DMS 273 (cell line): ENCODE results near the gene SNAPC4.

ENCODE experiments used
- DNase-seq: peaks from one replicate; lab custom pipeline; 2025; ENCODE audit not compliant: unreplicated experiment; lab: John Stamatoyannopoulos, UW

Gene SNAPC4

GRCh38 chr9:136372561-136373299 is 27.2 kb downstream of the SNAPC4 start:
- peak; percentile 85 for DNase-seq

- DNase-seq, result no peak
Measured at GRCh38 chr9:136372006-136372405, 28.0 kb downstream of the SNAPC4 start.

GRCh38 chr9:136371533-136371880 is 28.5 kb downstream of the SNAPC4 start:
- DNase-seq, result no peak

GRCh38 chr9:136370687-136371532 is 29.1 kb downstream of the SNAPC4 start:
- no peak for DNase-seq

DNA sequence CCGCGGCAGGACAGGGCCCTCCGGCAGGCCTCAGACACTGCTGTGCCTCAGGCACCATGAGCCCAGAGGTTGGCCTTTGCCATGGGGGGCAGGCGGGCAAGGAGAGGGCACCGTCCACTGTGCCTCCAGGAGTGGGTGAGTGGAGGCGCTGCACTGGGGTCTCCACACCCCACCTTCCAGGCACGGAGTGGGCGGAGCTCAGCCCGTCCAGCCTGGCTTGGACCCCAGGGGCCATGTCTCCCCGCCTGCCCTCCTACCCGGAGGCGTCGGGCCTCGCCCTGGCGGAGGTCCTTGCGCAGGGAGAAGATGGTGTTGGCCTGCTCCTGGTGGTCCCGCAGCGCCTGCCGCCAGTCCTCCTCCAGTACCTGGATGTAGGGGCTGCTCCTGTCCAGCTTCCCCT is 29.9 kb downstream of the SNAPC4 start:
- no peak for DNase-seq

GRCh38 chr9:136368190-136368589 is 31.8 kb downstream of the SNAPC4 start:
- no peak for DNase-seq

- no peak for DNase-seq
Measured at GRCh38 chr9:136367296-136368145, 32.4 kb downstream of the SNAPC4 start.

DNA sequence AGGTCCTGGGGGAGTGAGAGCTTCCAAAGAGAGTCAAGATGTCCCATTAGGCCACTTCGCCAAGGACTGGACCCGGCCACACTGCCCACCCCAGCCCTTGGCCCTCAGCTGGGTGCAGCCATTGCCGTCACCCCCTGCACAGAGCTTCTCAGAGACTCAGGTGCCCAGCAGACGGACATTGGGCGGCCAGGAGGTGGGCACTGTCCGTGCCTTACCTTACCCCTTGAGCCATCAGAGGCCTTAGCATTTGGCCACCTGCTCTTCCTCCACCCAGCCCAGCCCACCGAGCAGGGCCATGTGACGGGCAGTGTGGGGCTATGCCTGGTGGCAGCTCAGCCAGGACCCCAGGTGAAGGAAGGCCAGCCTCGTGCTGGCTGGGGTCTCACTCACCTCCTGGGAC is 33.1 kb downstream of the SNAPC4 start:
- no peak for DNase-seq

- DNase-seq, result no peak
Measured at GRCh38 chr9:136365775-136366222, 34.2 kb downstream of the SNAPC4 start.

DNA sequence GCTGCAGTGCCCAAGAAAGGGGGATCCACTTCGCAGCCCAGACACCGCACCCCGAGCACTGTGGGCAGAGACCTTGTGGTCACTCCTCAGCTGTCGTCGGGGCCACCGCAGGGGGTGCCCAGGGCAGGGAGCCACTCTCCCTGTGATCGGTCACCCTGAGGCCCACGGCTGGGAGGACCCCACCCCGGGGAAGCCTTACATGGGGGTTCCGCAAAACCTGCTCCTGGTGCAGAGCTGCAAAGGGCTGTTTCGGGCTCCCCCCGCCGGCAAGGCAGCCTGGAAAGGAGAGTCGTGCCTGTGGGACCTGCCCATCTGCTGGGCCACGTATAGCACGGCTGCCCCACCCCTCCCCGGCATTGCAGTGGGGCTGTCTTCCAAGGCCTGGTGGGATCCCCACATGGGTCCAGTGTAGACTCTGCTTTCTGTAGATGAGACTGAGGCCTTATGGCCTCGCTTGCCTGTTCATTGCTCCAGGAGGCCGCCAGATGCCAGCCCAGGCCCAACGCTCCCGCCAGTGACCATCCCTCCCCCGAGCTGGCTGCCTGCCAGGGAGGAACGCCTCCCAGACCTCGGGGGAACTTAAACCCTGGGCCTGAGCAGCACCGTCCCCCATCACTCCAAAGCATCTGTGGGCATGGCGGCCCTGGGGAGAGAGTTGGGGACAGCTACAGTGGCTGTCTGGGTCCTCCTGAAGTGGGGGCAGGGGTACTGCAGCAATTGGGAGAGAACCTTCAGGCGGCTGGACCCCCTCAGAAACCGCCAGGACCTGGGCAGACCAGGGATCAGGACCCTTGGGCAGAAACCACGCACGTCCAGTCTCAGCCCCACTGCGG is 34.8 kb downstream of the SNAPC4 start:
- peak; percentile 94 for DNase-seq

DNA sequence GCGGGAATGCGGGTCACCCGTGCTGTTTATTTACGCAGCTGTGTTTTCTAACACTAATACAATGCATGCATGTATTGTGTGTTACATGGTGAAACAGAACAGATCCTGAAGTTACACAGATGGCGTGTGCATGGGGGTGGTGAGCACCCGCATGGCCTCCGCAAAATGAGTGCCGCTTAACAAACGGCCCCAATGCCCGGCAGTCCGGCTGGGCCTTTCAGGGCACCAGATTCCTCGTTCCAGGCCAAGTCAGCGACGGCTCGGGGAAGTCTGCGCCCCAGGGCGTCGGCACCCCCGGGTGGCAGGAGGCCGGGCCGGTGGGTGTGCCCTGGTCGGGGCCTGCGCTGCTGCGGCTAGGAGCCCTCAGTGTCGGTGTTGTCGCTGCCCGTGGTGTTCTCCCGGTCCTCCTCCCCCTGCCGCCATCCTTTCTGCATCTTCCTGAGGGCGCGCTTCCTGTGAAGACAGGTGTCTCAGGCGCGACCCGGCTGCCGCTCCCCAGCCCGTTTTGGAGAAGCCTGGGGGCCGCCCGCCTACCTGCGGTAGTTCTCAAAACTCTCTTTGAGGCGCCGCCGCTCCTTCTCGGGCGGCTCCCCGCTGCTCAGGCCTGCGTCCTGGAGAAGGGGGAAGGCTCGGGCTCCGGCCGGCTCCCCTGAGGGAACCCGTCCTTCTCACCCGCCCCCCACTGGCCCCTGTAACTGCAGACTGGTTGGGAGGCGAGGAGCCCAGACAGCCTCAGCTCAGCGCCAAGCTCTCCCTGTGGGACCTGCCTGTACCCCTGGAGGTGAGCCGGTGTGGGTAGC is 35.8 kb downstream of the SNAPC4 start:
- no peak for DNase-seq

- DNase-seq, result peak; percentile 95
Measured at GRCh38 chr9:136363106-136363948, 36.6 kb downstream of the SNAPC4 start, which contains the start of gene DNLZ. DNLZ (minus strand) TSS chr9:136363744; CDS start chr9:136363714, 30 bp downstream.

GRCh38 chr9:136362450-136362784 is 37.6 kb downstream of the SNAPC4 start:
- DNase-seq, result no peak

GRCh38 chr9:136361754-136362449 is 38.1 kb downstream of the SNAPC4 start:
- no peak for DNase-seq

GRCh38 chr9:136361047-136361753 is 38.8 kb downstream of the SNAPC4 start:
- DNase-seq, result no peak

DNA sequence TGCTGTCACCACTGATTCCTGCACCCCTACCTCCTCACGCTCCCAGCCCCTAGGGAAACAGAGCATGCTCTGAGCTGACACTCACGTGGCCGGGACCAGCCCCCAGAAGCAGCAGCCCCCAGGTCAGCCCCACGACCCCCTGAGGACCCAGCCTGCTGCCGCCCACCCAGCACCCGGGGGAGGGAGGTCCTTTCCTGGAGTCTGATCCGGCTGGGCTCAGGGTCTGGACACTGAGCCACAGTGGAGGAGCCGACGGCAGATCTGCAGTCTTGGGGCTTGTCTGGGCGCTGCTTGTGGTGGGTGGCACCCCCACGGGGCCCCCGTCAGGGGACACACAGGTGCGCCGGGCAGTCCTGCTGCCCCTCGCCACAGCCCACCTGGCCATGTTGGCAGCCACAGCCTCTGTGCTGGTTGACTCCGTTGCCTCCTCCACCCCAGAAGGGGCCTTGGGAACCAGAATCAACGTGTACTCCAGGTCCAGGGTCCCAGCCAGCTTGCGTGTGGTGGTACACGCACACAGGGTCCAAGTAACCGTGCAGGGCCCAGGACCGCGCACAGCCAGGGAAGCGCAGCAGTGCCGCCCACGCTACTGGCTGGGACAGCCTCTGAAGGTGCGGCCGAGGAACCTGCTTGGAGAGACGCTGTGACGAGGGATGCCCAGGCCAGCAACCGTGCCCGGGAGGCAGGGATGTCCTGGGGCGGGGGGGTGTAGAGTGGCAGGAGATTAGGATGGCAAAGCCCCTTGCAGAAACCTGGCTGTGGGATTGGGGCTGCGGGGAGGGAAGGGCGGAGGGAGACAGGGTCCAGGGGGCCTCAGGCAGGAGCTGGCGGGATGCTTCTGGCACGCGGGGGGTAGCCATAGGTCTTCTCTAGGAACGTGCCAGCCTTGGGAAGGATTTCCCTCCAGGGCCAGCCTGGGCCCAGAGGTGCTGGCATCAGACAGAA is 39.9 kb downstream of the SNAPC4 start:
- peak; percentile 43 for DNase-seq
